IPS DF 19.7 (cell line): ENCODE data around the gene PRKACA.
"Not testable (repeated sequence)": the region's sequence is repeated elsewhere in the genome, so short reads cannot be mapped to it uniquely, and the experiment has no call there.

Source experiments
- DNase-seq: peaks from one replicate; pipeline ENCODE4 v3.0.0-alpha.2; 2013; ENCODE audit warnings: low read depth, low spot score

PRKACA gene

DNA sequence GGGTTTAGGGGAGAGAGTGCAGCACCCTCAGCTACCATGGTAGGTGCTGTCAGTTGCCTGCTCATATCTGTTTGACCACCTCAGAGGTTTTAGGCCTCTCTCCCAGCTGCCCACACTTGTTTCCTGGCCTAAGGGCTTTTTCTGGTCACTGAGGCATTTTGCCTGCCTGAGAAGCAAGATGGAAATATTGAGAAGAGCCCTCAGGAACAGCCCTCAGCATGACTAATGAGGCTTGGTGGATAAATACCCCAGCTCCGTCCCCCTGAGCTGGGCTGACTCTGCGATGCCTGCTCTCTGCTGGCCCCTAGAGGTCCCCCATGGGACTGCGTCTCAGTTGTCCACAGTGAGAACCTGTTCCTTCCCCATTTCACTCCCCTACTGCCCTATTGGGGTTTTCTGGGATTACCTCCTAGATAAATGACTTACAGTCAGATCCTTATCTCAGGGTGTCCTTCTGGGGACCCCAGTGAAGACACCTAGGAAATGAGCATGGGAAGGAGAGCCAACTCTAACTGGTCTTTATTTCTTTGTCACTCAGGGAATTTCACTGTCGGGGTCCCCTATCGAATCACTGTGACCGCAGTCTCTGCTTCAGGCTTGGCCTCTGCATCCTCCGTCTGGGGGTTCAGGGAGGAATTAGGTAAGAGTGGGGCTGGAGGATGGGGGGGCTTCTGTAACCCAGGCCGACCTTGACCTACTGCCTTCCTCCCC, 69.0 kb downstream of the PRKACA start:
- no peak for DNase-seq

DNA sequence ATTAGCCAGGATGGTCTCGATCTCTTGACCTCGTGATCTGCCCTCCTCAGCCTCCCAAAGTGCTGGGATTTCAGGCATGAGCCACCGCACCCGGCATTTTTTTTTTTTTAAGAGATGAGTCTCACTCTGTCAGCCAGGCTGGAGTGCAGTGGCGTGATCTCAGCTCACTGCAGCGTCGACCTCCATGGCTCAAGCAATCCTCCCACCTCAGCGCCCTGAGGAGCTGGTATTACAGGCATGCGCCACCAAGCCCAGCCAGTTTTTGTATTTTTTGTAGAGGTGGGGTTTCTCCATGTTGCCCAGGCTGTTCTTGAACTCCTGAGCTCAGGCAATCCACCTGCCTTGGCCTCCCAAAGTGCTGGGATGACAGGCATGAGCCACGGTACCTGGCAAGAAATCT, 69.7 kb downstream of the PRKACA start:
- not testable (repeated sequence) for DNase-seq

DNA sequence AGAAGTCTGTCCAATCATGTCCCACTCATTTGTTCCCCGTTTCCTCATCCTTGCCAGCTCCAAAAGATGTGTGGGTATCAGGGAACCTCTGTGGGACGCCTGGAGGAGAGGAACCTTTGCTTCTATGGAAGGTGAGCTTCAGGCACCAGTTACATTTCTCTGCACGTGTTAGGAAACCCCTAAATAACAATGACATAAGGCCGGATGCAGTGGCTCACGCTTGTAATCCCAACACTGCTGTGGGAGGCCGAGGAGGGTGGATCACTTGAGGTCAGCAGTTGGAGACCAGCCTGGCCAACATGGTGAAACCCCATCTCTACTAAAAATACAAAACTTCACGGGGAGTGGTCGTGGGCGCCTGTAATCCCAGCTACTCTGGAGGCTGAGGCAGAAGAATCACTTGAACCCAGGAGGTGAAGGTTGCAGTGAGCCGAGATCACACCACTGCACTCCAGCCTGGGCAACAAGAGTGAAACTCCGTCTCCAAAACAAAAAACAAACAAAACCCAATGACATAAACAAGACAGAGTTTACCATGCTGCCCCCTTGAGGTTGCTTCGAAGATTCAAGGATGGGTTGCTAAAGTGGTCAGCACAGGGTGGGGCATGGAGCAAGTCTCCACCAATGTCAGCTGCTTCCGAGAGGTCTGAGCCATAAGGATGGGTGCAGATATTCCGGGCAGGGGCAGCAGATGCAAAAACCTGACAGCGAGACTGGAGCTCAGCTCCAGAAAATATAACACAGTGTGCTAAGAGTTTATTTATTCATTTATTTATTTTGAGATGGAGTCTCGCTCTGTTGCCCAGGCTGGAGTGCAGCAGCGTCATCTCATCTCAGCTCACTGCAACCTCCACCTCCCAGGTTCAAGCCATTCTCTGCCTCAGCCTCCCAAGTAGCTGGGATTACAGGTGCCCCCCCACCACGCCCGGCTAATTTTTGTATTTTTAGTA, 74.6 kb downstream of the PRKACA start:
- peak; percentile 67 for DNase-seq
